Measurements from ENCODE around the gene SDHA. TPM values are rescaled to one million over a fixed set of nuclear protein-coding genes. Genes with fewer than 3 reads are reported as not detected.

SDHA gene
- total RNA-seq, 2 donors from 2014 or later = 242 to 366 TPM

- Histone ChIP-seq H3K27ac (peak overlapping the region; percentile 54 to 58), H3K4me1 (peaks cover 0 to 14% of the 10 kb centered on the region in 2 donors), H3K27me3 (no peaks in the 10 kb centered on the region), H3K36me3 (peaks cover 13% of the 10 kb centered on the region), H3K4me3 (no peak overlapping the region), H3K9me3 (no peaks in the 10 kb centered on the region)
- no peak for TF ChIP-seq CTCF (IDR thresholded peaks at IDR 0.05)
- no peak for DNase-seq (ENCODE audit: low spot score)
These were observed 18.7 kb upstream of the SDHA start for GRCh38 chr5:199197-199949.

GRCh38 chr5:199950-200645 lies 18.0 kb upstream of the SDHA start:
- peak overlapping the region; percentile 54 to 58 for H3K27ac ChIP-seq
- no peak overlapping the region for H3K4me3 ChIP-seq
- no peak for DNase-seq (ENCODE audit: low spot score)
- peaks cover 0 to 7% of the 10 kb centered on the region in 2 donors for H3K4me1 ChIP-seq
- no peaks in the 10 kb centered on the region for H3K9me3 ChIP-seq
- peaks cover 20% of the 10 kb centered on the region for H3K36me3 ChIP-seq
- TF ChIP-seq CTCF (IDR thresholded peaks at IDR 0.05) = no peak
- no peaks in the 10 kb centered on the region for H3K27me3 ChIP-seq

GRCh38 chr5:200985-201384 lies 17.1 kb upstream of the SDHA start:
- peaks cover 0 to 12% of the 10 kb centered on the region in 2 donors for H3K4me1 ChIP-seq
- H3K27ac ChIP-seq = peak overlapping the region in 1 of 2 donors; percentile 58
- H3K9me3 ChIP-seq = no peaks in the 10 kb centered on the region
- TF ChIP-seq CTCF (IDR thresholded peaks at IDR 0.05) = no peak
- peaks cover 25% of the 10 kb centered on the region for H3K36me3 ChIP-seq
- H3K27me3 ChIP-seq = no peaks in the 10 kb centered on the region
- H3K4me3 ChIP-seq = no peak overlapping the region
- no peak for DNase-seq (ENCODE audit: low spot score)

GRCh38 chr5:201672-202071 lies 16.4 kb upstream of the SDHA start:
- no peak for DNase-seq (ENCODE audit: low spot score)
- H3K27me3 ChIP-seq = no peaks in the 10 kb centered on the region
- peaks cover 25% of the 10 kb centered on the region for H3K36me3 ChIP-seq
- H3K27ac ChIP-seq = no peak overlapping the region
- TF ChIP-seq CTCF (IDR thresholded peaks at IDR 0.05) = no peak
- H3K4me3 ChIP-seq = no peak overlapping the region
- peaks cover 0 to 19% of the 10 kb centered on the region in 2 donors for H3K4me1 ChIP-seq
- H3K9me3 ChIP-seq = no peaks in the 10 kb centered on the region

- peaks cover 25% of the 10 kb centered on the region for H3K36me3 ChIP-seq
- no peaks in the 10 kb centered on the region for H3K27me3 ChIP-seq
- H3K27ac ChIP-seq = peak overlapping the region in 1 of 2 donors; percentile 2
- peaks cover 0 to 21% of the 10 kb centered on the region in 2 donors for H3K4me1 ChIP-seq
- no peaks in the 10 kb centered on the region for H3K9me3 ChIP-seq
- DNase-seq (ENCODE audit: low spot score) = no peak
- H3K4me3 ChIP-seq = no peak overlapping the region
- TF ChIP-seq CTCF (IDR thresholded peaks at IDR 0.05) = no peak
These were observed 14.7 kb upstream of the SDHA start for GRCh38 chr5:203246-203930.
